Measurements from ENCODE around the gene SPDYE16.
"Not testable (repeated sequence)": the region's sequence is repeated elsewhere in the genome, so short reads cannot be mapped to it uniquely, and the experiment has no call there.

DNA sequence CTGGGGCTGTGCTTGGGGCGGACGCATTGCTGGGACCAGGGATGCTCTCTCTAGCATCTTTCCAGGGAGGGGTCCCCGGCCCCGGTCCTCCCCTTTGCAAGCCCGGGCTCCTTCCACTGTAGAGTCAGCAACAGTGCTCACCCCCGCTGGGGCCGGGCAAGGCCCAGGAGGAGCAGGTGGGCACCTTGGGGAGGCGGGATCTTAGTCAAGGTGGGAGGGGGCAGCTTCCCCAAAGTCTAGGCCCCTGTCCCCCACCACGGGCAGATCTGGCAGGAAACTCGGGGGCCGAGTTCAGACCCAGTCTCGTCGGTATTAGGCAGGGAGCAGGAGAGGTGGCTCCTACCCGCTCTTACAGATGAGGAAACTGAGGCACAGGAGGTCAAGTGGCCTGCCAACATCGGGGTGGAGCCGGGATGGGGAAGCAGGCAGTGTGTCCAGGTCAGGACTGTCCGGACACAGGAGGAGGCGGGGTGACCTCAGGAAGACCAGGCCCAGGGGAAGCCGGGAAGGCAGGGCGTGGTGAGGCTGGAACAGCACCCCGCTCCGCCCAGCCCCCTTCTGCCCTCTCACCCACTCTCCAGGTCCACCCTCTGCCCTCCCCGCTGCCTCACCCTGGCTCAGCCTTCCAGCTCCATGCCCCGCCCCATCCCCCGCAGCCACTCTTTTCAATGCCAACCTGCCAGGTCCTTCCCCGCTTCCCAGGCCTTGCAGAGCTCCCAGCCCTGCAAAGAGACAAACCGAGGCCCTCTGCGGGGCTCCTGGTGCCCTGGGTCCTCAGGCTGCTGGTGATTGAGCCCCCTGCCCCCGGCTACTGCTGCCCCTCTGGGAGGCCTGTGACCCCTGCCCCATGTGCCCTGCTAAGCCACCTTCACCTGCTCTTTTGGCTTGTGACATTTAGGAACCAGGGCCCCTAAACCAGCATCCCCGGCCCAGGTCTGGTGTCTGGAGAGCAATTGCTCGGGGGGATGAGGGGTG is 30.9 kb downstream of the SPDYE16 start:
- TF ChIP-seq ARNT (IDR thresholded peaks at IDR 0.05); TARDBP (IDR thresholded peaks at IDR 0.05); LEF1 (IDR thresholded peaks at IDR 0.05; ENCODE audit: borderline replicate concordance); SP1 (IDR thresholded peaks at IDR 0.05); BHLHE40 (IDR thresholded peaks at IDR 0.05; ENCODE audit: borderline replicate concordance); FOXM1 (IDR thresholded peaks at IDR 0.05; ENCODE audit: borderline replicate concordance); SUZ12 (IDR thresholded peaks at IDR 0.05); ELF4 (IDR thresholded peaks at IDR 0.05); FOXK2 (IDR thresholded peaks at IDR 0.05): not testable (repeated sequence)

All from HEK293T (cell line).